ENCODE results near the gene COL15A1.
A peak's percentile ranks its signal among the peaks of the same experiment; 100 is the strongest.

COL15A1 gene

DNA sequence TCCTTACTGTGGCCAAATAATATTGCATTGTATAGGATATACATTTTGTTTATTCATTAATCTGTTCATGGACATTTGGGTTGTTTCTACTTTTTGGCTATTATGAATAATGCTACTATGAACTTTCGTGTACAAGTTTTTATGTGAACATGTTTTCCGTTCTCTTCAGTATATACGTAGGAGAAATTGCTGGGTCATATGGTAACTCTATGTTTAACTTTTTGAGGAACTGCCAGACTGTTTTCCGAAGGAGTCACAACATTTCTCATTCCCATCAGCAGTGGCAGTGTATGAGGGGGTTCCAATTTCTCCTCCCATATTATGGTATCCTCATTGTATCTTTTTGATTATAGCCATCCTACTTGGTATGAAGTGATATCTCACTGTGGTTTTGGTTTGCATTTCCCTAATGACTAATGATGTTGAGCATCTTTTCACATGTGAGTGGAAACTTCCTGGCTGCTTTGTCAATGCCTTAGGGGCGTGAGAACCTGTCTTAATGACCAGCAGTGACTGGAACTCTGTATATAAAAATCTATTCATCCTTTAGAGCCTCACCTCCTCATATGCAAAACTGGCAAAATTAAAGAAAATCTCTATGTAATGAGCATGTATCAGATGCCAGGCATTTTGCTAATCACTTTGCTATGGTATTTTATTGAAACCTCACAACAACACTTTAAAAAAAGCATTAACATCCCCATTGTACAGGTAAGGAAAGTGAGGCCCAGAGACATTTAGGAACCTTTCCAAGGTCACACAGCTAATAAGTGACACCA lies 113.4 kb downstream of the COL15A1 start:
- DNase-seq (ENCODE audit: low read depth): no peak

DNA sequence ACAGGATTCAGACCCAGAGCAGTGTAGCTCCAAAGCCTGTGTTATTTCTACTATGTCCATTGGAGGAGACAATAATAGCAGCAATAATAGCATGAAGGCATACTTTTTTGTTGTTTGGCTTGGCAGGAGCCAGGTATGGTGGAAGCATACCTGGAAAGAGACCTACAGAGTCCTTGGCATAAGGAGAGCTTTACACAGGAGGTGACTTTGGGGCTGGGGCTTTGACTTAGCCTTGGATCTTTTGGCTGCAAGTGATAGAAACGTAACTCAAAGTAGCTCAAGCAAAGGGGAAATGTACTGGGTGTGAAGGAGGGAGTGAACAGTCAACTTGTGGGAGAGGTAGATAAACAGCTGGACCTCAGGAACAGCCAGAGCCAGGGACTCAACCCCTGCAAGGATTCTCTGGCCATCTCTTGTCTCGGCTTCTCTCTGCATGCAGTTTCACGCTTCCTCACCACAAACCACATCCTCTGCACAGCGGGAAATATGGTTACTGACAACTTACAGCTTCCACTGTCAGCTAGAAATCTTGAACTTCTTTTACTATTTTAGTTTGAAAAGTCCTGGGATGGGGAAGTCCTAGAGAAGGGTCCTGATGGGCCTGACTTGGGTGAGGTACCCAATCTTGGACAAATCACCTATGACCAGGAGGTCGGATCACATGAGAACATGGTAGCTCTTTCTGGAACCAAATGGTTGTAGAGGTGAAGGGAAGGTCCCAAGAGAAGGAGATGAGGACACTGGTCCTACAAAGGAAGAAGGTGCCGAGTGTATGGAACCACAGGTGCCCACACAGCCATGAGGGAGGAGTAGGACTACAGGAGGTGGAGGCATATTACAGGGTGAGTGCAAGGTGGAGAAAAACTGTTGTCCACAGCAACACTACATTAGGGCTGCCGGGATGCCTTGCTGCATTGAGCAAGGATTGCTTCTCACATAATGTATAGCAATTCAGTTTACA lies 114.2 kb downstream of the COL15A1 start:
- DNase-seq (ENCODE audit: low read depth): peak; percentile 46

DNA sequence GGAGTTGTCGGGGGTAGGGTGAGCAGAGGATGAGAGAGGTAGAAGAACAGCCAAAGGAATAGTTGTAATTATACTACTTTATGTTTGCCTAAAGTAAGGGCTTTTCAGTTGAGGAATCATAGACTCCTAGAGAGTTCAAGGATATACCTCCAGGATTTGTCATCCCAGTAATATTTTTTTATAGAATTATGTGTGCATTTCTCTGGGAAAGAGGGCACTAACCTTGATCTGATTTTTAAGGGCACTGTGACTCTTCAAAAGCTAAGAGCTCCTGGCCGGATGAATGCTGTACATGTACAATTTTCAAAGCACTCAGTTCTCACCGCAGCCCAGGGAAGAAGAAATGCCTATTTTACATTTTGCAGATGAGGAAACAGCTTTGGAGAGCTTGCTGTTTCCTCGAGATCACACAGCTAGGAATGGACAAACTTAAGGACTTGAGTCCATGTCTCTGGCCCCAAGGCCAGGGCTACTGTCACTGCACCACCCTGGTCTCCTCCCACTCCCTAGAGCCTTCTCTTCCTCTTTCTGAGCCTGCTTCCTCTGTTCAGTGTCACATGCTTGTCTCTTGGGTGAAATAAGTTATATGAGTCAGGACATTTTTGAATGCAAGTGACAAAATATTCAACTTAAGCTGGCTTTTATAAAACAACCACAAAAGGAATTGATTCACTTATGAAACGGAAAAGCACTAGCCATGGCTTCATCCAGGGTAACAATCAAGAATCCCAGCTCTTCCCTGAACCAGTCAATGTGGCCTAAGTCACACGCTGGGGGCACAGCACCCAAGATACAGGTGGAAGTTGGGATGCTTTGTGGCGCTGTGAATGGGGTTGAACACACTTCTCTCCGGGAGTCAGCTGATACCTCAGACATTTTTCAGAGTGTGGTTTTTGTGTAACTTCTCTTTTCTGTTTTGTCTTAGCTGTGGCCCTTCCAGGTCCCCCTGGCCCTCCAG lies 115.5 kb downstream of the COL15A1 start:
- DNase-seq (ENCODE audit: low read depth): no peak

DNA sequence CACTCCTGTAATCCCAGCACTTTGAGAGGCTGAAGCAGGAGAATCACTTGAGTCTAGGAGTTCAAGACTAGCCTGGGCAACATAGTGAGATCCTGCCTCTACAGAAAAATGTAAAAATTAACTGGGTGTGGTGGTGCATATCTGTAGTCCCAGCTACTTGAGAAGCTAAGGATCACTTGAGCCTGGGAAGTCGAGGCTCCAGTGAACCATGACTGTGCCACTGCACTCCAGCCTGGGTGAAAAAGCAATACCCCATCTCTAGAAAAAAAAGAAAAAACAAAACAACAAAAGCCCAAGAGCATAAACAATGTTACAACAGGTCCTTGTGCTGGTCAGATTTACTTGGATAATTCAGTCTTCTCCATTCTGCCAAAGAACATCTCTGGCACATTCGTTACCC lies 116.9 kb downstream of the COL15A1 start:
- DNase-seq (ENCODE audit: low read depth): no peak

DNA sequence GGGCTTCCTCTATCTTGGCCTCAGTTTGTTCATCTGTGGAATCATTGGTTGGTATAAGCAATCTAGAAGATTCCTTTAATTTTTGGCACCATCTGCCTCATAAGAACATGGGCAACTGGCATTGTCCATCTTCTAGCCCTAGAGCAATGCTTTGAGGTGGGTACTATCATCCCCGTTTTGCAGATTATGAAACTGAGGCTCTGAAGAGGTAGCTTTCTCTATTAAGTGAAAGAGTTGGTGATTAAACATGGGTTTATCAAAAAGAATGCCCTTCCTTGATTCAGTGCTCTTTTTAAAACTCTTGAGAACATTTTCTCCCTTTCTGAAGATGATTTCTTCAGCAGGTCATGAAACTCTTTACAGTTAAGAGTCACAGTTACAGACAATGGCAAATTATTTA lies 118.8 kb downstream of the COL15A1 start:
- no peak for DNase-seq (ENCODE audit: low read depth)

DNA sequence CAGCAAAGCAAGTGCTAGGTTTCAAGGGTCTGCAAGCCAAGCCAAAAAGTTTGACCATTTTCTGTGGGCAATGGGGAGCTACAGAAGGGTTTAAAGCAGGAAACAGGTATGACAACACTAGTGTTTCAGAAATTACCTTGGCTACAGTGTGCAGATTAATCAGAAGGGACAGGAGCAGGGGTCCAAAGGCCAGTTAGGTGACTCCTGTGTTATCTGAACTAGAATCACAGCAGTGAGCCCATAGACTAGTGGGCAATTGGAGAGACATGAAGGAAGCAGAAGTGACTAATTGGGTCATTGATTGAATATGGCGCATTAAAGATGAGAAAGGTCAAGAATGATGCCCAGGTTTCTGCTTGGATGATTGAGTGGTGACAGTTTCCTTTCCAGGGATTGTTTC lies 119.8 kb downstream of the COL15A1 start:
- no peak for DNase-seq (ENCODE audit: low read depth)

DNA sequence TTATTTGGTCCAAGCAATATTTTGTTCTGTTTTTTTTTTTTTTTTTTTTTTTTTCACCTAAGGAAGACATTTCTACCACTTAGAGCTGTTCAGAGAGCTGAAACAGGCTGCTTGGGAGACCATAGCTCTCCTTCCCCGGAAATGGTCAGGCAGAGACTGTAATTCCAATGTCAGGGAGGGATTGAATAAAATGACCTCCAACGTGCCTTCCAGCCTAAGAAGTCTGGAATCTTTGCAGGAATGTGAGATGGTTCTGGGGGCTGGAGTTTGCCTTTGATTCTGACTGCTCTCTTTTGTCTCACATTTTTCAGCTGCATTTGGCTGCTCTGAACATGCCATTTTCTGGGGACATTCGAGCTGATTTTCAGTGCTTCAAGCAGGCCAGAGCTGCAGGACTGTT lies 122.9 kb downstream of the COL15A1 start:
- no peak for DNase-seq (ENCODE audit: low read depth)

DNA sequence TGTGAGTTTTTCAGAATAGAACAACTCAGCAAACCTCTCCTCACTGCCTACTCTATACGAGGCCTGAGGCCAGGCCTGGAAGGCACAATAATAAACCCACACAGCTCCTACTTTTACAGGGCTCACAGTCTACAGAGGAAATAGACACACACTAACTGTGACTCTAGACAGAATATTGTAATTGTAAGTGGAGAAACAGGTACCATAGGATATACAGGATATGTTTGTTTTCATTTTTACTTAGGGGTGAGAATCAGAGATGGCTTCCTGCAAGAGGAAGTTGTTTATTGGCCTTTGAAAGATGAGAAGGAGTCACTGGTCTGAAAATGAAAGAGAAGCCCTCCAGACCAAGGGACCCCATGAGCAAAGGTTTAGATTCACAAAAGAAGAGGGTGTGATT lies 125.4 kb downstream of the COL15A1 start:
- no peak for DNase-seq (ENCODE audit: low read depth)

DNA sequence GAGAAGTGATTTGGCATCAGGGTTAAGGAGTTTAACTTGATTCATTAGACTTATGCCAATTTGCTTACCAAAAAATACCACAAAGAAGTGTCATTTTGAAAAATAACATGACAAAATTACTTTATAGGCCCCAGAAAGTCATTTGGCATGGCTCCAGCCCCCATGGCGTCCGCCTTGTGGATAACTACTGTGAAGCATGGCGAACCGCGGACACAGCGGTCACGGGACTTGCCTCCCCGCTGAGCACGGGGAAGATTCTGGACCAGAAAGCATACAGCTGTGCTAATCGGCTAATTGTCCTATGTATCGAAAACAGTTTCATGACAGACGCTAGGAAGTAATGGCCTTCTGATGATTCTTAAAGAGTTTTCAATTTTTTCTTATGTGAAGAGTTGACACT lies 125.8 kb downstream of the COL15A1 start:
- no peak for DNase-seq (ENCODE audit: low read depth)

DNA sequence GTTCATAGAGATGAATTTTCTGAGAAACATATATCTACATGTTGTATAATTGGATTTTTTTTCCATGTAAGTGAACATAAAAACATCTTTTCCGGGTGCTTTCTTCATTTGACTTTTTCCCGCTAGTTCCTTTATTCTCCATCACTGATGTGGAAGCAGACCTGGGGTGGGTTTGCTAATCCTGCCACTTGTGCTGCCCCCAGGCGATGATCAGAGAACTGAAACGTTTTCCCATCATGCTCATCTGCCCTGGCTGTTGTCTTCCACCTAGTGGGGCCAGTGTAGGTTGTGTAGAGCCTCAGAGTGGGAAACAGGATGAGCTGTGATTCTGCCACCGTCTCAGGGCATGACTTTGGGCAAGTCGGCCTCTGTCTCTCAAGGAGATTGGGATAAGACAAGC lies 127.0 kb downstream of the COL15A1 start:
- DNase-seq (ENCODE audit: low read depth): no peak

DNA sequence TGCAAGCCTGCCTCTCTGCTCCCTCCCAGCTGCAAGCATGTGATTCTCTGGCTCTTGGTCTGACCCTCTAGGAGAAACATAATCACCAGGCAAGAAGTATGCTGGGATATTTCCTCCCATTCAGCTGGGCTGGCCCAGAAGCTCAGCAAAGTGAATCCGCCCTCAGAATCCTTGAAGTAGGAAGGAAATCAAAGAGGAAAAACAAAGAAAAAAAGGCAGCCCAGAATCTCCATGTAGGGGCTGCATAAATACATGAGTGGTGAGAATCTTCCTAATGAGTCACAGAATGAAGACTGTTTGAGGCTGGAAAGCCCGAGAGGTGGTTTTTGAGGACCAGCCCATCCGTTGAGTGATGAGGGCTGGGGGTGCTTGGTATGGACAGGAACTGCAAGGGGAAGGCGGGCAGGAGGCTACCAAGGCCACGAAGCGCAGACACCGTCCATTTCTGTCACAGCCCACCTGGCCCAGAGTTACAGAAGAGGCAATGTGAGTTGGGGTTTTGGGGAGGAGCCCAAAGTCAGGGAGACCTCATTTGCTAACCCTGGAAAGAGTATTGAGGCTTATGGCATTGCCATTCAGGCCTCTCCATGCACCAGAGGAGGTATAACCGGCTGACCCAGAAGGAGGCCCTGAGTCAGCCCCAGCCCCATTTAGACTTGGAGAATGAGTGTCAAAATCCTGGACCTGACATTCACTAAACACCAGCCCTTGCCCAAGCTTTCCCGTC lies 127.8 kb downstream of the COL15A1 start:
- no peak for DNase-seq (ENCODE audit: low read depth)

DNA sequence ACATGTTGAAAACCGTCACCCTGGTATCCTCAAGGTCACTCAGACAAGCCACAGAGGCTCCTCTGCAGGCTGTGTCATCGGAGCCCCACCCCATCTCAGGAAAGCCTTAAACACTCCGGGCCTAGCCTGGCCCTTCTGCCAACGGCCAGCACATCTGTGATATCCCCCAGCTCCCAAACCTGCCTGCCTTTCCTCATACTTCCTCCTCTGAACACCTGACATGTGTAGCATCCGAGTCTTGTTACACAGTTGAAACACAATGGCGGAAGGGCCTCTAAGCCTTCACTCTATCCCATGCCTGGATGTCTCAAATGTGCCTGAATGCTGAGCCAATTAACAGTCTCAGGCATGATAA lies 128.3 kb downstream of the COL15A1 start:
- DNase-seq (ENCODE audit: low read depth): no peak

DNA sequence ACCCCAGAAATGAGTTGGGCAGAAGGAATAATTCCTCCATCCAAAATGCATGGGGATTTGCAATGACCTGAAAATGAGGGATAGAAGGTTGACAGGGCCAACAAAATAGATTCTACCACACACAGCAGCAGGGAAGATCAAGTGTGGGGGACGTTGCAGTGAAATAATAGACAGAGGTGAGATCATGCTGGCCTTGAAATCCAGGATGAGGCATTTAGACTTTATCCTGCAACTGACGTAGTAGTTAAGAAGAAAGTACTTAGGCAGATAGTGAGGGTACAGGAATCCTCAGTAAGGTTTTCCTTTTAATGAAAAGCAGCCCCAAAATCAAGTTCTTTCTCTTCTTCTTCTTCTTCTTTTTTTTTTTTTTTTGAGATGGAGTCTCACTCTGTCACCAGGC lies 129.6 kb downstream of the COL15A1 start:
- DNase-seq (ENCODE audit: low read depth): no peak

DNA sequence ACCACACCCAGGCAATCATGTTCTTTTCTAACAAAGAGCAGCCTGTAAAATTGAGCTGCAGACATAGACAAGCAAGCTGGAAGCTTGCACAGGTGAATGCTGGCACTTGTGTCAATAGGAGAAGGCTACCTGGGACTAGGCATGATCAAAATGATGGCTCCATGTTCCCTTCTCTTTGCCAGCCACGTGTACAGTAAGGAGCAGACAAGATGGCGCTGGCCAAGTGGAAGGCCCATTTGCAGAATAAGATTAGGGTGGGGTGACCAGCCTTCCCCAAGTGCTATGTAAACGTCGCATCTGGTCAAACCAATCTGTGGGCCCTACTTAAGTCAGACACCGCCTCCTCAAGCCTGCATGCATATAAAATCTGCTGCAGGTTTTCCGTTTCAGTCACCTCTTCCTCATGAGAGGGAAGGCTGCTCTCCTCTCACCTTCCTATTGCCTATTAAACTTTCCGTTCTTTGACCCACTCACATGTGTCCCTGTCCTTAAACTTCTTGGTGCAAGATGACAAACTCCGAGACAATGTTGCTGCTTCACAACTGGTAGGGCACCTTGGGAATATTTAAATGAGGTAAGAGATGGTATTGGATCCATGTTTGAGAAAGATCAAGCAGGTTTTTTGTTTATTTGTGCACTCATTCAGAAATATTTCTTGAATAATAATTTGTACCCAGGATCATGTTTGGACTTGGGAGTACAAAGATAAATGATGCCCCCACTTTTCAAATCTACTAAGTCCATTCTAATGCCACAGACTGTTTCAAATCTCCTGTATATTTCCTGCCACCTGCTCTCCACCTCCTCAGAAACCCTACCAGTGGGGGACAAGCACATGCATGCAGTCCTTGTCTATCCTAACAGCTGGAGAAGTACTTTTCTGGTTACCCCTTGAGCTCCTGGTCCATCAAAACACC lies 130.5 kb downstream of the COL15A1 start:
- no peak for DNase-seq (ENCODE audit: low read depth)

DNA sequence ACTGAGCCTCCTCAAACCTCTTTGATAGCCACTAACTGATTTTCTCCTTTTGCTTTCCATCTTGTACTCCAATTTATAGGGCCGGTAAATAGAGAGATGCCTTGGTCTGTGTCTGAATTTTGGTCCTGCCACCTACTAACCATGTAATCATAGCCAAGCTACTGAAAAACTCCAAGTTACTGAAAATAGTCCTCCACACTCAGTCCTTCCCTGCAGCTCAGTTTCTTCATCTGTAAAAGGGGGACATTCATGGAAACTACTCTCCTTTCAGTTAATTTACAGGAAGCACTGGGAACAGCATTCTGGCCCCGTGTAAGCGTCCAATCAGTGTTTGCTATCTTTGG lies 131.2 kb downstream of the COL15A1 start:
- no peak for DNase-seq (ENCODE audit: low read depth)

DNA sequence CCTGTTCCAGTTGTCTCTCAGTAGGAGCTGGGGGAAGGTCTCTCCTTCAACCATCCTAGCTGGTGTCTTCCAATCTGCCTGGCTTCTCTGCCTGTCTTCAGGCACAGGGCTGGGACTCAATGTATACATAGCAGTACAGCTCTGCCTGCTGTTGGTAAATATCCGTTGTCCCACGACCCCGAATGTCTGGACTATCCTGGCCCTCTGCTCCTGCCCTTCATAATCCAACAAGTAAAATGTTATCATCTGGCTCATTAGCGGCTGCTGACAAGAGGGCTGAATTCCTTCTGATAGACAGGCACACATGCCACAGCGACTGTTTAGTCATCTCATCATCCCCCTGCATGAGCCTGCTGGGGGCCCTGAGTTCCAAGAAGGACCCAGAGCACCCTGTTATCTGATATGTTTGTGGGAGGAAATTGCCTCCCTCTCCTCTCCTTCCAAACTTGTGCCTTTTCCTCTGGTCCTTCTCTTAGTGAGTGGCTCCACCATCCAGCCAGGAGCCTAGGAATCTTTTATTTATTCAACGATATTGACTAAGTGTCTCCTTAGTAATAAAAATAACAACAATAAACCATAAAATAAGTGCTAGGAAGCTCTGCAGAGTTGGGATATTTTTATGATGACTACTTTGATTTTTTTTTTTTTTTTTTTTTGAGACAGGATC lies 131.7 kb downstream of the COL15A1 start:
- no peak for DNase-seq (ENCODE audit: low read depth)

DNA sequence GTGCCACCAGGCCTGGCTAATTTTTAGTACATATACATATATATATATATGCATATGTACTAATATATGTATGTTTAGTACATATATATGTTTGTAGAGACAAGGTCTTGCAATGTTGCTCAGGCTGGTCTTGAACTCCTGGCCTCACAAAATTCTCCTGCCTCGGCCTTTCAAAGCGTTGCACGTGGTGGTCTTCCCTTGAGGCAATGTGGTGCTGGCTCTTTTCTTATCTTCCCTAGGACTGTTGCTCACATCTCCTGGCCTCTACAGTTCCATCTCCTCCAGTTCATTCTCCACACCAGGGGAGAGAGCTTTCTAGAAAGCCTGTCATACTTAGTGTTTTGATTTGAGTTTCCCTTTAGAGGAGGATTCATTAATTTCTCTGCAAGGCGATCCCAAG lies 132.3 kb downstream of the COL15A1 start:
- no peak for DNase-seq (ENCODE audit: low read depth)

DNA sequence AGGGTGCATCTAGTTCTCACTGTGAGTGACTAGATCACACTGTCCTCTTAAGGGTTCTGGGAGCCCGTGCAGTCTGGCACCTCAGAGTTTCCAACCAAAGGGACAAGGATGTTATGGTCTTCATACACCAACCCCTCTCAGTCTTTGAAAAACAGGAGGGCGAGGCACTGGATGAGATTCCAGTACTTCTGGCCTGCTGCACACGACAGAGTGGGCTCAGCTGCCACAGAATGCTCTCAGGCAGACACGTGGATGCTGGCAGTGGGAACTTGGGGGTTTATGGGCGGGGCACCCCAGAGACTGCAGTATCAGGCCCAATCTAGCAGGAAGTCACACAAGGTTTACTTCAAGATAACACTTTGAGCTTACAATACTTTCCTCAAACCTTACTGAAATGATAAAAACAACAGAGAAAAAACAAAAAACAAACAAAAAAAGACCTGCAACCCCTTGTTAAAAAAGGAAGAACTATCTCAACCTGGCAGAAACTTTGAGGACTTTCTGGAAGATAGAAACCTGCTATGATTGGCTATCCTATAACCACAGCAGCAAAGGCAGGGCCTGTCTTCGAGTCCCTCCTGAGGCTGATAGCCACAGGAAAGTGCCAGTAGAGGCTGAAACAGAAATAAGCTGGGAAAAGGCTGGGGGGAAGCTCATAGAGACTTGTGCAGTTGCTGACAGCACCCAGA lies 132.9 kb downstream of the COL15A1 start:
- DNase-seq (ENCODE audit: low read depth): no peak

DNA sequence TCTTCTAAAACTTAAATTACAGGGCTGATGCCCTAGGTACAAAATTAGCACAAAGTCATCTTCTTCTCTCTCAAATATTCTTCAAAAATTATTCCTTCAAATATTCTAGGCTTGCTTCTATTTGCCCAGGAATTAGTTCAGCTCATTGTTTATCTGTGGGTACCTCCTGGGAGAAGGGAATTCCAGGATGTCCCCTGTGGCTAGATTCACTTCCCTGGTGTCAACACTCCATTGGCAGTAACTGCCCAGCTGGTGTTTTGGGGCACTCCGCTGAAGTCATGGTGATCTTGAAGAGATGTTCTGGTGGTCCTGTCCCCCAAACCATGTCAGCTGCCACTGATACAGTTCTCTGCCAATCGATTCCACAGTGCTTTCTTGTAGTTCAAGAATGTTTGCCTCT lies 135.0 kb downstream of the COL15A1 start:
- DNase-seq (ENCODE audit: low read depth): no peak

Data from stimulated activated CD8-positive, alpha-beta memory T cell treated with anti-CD3 and anti-CD28 coated beads, Interleukin-7, amount 100 ng/mL, for 24 hours (primary cell).